ENCODE measurements around the gene PDHX.

Gene PDHX

DNA sequence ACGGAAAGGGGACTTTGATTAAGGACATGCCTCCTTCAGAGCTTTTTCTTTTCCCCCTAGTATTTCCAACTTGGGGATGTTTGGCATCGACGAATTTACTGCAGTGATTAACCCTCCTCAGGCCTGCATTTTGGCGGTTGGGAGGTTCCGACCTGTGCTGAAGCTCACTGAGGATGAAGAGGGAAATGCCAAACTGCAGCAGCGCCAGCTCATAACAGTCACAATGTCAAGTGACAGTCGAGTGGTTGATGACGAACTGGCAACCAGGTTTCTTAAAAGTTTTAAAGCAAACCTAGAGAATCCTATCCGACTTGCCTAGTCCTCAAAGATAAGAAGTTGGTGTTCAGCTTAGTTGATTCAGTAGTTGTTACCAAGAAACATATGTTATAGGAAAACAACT lies 78.4 kb downstream of the PDHX start:
- DNase-seq (ENCODE audit: low spot score), result no peak

DNA sequence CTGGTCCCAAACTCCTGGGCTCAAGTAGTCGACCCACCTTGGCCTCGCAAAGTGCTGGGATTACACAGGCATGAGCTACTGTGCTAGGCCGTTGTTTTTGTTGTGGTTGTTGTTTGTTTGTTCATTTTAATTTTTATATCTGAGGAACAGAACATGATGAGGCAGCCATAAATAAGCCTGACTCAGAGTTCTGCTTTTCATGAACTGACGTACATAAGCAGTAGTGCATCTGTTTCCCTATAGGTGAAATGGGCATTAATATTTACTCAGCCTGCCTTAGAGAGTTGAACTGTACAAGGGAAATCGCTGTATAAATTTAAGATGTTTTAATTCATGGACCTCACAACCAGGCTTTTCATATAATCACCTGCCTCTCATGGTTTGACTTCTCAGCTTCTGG lies 80.5 kb downstream of the PDHX start:
- no peak for DNase-seq (ENCODE audit: low spot score)

DNA sequence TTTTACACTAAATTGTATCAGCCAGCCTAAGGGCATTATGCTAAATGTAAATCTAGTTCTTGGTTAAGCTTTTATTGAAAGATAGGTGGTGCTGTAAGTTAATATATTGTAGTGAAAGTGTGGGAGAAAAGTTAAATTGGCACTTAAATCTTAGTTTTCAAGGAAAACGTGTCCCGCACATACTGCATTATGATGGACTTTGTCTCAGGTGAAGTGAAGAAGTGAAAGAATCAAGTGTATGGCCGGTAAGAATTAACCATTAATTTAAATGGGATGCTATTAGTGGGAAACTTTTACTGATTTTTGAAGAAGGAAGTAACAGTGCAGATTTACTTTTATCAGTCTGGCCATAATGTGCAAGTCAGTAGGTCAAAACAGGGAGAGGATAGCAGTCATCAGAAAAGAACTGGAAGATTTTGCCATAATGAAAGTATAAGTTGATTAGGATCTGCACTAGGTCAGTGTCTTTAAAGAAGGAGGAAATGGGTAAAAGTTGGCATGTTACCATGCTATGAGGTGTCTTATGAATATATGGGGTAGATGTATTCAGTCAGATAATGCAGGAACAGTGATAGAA lies 81.6 kb downstream of the PDHX start:
- DNase-seq (ENCODE audit: low spot score), result peak; percentile 38

DNA sequence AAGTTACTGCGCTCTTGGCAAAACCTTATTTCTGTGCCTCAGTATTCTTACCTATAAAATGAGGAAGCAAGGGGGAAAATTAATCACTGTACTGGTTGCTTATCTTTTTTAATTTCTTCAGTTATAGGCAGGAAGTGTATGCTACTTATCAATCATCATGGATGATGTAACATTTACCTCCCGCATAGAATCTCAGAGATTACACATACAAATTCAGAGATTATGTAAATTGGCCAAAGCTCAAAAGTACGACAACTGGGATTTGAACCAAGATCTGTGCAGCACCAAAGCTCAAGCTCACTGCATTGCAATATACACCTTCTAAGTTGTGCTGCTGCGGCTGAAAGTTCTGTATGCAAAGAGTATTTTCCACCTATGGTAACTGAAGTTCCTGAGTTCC lies 83.0 kb downstream of the PDHX start:
- DNase-seq (ENCODE audit: low spot score), result no peak

DNA sequence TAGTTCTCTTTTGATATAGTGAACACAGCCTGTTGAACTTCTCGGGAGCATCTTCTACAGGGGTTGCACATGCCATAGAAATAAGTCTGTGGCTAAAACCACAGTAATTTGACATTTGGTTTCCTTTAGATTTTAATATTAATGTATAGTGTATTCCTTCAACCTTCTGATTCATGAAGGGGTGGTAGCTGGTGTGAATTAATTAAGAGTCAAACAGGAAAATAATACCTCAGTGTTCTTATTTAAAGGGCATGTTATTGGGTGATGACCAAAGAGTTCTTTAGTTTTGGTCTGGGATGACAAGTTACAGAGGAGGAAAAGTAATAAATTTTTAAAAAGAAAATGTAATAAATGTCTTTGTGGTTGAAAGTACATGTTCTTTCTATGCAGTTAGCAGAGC lies 86.8 kb downstream of the PDHX start:
- no peak for DNase-seq (ENCODE audit: low spot score)

DNA sequence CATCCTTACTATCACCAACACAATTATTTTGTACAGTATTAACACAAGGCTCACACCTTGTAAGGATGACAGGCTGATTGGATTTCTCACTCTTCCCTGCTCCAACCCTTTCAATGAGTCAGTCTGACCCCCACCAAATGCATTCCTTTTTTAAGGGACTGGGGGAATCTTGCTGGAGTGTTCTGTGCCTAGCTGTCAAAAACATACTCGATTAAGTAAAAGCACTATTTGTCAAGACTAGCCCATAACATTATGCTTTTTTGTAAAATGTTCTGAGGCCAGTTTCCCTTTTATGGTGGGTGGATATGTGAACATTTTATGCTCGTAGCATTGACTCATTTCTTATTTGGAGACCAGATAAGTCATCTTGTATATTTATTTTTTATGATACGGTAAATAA lies 87.2 kb downstream of the PDHX start:
- DNase-seq (ENCODE audit: low spot score), result no peak

DNA sequence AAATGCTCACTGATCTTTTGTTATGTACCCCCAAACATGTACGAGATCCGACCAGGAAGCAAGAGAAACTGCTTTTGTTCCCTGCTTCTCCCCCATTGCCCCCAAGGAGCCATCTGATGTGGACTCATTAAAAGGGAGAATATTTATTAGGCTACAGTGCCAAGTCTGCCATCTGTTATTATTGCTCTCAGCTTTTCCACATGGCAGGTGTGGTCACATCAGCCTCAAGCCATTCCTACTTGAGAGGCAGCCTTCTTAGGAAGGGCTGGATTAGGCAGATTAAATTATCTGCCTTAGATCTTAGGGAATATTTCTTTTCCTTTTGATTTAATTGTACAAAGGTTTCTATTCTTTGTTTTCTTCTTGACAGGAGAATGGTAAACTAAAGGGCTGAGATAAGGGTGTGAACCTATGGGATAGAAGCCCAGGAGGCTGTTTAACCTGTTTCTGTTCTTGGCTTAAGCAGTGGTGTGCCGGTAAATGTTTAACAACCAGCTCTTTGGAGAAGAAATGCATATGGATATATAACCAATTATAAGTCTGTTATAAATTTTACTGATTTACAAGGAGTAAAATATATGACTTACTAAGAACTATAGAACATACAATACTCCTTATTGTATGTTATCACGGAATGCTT lies 88.8 kb downstream of the PDHX start:
- DNase-seq (ENCODE audit: low spot score), result no peak

DNA sequence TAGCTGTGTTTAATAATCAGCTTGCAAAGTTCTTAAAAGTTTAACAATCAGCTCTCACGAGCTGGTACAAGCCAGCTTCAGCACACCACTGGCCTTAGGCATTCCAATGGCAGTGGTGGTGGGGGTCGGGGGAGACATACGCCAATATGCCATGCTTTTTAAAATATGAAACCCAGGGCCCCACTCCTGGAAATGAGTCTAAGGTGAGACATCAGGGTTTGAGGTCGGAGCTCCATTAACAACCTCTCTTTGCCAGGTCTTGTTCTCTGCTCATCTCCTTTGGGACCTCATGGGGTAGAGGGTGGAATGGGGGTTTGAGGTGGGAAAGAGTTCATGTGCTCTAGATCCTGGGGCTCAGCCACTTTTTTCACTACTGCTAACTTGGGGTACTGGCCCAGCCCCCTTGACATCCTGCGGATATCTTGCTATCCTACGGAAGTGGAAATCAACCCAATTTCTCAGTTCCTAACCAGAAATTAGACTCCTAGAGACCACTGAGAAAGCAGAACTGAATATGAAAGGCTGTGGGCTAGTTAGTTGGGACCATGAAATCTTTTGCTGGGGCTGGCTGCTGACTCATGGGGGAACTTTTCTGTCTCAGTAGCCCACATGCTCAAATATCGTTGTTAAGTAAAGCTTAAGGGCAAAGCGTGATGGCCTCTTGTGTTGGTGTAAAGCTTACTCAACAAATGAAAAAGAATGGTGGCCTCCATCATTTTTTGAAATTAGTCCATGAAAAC lies 90.1 kb downstream of the PDHX start:
- DNase-seq (ENCODE audit: low spot score), result peak; percentile 27

DNA sequence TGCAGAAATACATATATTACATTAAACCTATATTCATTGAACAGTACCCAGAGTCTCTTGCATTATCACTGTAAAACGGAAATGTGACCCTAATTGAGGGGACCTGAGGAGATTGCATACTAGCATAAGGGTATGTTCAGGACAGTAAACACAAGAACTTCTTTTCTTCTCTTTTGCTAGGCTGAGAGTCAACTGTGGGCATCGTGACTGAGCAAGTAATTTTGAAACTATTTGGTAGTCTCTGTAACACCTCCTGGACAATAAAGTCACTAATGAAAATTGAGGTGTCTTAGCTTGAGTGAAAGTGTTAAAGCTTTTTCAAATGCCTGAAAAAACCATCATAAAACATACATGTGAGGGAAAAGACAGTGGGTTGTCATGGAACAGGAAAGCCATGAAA lies 90.9 kb downstream of the PDHX start:
- DNase-seq (ENCODE audit: low spot score), result no peak

DNA sequence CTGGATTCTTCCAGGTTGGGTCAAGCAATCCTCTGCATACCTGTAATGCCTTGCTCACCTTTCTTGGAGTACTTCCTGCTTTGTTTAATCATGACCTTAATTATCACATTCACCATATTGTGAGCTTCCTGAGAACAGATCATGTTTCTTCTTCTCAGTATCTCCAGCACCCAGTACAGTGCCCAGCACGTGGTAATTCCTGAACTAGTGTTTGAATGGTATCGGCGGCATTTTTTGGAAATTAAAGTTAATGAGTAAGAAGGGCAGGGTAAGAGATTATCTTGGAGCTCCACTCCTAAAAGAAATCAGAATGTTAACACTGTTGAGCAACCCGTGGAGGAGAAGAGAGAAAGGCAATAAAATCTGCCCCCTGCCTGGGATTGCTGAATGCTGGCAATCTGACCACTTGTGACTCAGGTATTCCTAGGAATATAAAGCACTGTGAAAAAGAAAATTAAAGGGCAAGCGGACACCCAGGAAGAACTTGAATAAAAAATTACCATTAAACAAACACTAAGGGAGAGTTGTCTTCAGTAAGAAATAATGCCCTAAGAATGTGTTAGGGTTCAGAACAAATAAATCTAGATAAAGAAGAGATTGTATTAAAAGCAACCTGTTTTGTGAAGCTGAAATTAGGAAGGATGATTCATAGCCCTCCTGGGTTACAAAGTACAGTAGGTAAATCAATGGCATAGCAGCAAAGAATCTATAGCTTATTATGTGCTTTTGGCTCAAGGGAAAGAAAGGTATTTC lies 92.9 kb downstream of the PDHX start:
- DNase-seq (ENCODE audit: low spot score), result no peak

DNA sequence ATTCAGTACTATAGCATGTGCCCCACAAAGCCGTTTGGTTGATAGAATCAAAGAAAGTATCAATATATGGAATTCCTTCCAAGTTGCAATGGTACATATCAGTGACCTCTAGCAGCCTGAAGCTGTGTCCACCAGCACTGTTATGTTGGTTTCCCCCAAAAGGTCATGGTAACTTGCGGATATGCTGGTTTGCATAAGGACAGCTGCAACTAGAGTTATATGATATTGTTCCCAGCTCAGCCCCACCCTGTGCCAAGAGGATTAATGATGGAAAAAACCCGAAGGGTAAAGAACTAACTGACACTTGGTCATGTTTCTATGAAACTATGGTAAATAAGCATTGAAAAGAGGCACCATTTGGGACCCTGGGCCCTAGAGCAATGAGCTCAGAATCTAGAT lies 93.5 kb downstream of the PDHX start:
- no peak for DNase-seq (ENCODE audit: low spot score)

DNA sequence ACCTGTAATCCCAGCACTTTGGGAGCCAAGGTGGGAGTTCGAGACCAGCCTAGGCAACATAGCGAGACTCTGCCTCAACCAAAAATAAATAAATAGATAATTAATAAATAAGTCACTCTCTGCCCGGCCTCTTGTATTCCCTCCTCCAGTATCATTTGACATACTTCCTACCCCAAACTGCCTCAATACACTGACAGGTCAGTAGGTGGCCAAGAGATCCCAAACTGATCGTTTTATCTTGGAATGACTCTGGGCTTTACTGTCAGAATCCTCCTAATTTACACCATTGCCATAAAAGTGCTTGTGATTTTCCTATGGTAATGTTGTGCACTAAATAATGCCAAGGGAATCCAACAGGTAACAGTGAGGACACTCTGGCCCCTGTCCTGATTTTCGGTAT lies 94.2 kb downstream of the PDHX start:
- DNase-seq (ENCODE audit: low spot score), result no peak

DNA sequence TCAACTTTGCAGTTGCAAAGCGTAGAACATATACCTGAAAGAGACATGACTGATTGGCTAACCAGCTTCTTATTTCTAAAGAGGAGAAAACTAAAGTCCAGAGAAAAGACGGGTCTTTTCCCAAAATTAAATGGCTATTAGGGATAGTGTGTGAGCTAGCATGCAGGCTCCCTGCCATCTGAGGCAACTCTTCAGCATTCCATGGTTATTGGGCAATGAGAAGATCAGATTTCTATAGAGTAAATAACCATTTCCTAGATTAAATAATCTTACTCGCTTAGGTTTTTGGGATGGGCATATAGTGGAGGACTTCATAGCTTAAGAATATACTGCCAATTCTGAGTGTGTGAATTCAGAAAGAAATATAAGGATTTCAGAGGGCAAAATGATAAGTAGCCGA lies 95.0 kb downstream of the PDHX start:
- DNase-seq (ENCODE audit: low spot score), result no peak

DNA sequence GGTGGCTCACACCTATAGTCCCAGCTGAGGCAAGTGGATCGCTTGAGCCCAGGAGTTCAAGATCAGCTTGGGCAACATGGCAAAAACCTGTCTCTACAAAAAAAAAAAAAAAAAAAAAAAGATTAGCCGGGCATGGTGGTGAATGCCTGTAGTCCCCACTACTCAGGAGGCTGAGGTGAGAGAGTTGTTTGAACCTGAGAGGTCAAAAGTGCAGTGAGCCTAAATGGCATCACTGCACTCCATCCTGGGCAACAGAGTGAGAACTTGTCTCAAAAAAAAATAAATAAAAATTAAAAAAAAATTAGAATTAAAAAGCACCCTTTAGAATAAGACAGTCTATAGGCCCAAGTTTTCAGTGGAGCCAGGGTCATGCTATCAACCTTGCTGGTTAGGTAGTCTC lies 95.5 kb downstream of the PDHX start:
- DNase-seq (ENCODE audit: low spot score), result no peak

DNA sequence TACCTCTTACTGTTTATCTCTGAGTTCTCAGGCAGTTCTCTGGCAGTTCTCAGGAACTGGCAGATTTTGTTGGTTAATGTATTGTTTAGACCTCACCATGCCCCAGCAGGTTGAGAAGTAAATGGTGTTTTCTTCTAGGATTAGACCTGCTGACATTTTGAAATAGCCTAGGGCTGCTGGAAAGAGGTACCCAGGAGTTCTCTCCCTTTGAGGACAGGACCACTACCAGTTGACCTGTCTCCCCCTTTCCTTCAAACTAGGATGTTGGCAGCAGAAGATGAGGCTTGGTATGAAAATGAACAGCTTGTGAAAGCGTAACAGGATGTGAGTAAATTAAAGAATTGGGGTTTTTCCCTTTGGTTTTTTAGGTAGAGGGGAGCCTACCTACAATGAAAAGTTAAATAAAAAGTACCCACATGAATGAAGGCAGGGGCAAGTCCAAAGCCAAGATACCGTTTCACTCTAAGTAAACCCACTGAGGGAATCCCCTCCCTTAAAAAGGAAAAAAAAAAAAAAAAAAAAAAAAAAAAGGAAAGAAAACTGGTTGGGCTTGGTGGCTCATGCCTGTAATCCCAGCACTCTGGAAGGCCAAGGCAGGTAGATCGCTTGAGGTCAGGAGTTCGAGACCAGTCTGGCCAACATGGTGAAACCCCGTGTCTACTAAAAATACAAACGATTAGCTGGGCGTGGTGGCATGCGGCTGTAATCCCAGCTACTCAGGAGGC lies 96.2 kb downstream of the PDHX start:
- DNase-seq (ENCODE audit: low spot score), result no peak

DNA sequence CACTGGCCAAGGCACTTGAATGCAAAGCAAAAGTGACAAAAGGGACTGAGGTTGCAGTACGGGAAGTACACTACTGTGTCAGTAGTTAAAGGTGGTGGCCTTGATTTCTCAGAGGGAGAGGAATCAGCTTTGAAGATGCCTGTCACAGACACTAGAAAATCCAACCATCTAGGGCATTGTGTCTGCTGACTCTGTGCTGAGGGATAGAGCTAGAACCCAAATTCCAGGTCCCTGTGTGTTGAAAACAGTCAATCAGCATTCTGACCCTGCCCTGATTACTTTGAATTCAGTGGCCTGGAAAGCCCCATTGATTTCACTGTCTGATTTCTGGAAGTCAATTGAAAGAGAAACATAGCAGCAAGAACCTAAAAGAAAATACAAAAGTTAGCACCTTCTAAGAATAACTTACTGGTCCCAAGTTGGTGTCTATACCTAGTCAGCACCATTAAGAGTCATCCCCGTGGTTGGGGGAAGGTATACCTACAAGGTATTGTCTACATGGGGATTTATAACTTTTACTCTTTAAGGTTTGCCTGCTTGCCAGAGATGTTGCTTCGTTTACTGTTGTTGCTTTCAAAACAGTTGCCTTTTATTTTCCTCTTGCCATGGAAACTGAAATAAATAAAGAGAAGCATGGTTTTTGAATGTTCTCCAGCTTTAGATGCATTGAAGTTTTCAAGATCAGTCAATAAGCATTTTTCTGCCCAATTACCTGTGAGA lies 97.3 kb downstream of the PDHX start:
- no peak for DNase-seq (ENCODE audit: low spot score)

DNA sequence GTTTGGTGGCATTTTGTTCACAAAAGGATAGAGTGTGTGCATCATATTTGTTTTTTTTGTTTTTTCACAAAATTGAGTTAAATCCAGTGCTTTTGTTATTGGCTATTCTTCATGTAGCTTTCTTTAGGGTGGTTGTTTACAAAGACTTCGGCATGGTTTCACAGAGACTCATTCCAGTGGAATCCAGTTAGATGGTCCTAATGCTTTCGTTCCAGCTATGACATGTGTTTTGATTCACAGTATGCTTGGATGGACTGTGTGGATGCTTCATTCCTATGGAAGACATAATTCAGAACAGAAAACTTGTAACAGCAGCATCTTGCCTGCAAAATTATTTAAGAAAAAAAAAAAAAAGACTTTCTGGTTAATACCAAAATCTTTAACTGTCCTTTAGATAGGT lies 97.9 kb downstream of the PDHX start:
- no peak for DNase-seq (ENCODE audit: low spot score)

DNA sequence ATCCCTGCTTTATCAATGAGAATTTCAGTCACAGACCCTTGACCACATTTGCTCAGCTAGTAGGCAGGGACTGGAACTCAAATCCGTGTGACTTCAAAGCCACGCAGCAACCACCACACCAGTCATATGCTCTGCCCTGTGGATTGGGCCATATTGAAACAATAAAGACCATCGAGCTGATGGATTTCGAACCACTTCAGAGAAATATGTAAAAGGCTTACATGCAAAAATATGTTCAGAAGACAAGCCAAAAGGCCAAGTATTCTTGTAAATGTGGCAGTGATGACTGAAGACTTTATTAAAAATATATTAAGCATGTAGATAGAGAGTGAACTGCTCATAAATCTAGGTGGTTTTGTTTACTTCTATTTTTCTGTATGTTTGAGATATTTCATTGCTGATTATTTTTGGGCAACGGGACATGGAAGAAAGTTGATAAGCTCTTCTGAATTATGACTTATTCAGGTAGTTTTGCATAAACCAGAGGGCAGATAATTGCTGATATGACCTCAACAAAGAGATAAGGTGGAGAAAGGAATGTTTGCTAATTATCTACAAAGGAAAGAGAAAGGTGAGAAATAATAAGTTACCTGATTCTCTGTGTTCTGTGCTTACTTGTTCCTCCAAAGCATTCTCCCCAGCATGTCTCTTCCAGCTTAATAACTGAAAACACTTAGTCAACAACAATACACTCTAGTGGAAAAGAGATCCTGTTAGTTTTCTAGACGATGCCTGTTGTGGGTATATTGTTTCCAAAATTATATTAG lies 99.4 kb downstream of the PDHX start:
- DNase-seq (ENCODE audit: low spot score), result no peak

DNA sequence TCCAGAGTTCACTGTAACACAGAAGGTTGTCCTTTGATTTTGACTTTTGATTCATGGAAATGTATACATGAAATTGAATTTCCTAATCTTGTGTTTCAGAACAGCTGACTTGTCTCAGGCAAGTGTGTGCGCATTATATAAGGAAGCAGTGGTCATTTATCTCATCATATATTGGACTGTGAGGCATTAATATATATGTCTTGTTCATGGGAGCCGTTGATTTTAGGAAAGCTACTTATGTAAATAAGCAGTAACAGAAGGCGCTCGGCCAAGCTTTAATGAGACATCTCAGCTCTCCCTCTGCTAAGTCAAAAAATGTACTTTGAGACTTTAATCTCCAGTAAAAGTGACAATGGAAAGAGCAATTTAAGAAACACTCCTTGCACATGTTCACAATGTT lies 100.5 kb downstream of the PDHX start:
- DNase-seq (ENCODE audit: low spot score), result no peak

DNA sequence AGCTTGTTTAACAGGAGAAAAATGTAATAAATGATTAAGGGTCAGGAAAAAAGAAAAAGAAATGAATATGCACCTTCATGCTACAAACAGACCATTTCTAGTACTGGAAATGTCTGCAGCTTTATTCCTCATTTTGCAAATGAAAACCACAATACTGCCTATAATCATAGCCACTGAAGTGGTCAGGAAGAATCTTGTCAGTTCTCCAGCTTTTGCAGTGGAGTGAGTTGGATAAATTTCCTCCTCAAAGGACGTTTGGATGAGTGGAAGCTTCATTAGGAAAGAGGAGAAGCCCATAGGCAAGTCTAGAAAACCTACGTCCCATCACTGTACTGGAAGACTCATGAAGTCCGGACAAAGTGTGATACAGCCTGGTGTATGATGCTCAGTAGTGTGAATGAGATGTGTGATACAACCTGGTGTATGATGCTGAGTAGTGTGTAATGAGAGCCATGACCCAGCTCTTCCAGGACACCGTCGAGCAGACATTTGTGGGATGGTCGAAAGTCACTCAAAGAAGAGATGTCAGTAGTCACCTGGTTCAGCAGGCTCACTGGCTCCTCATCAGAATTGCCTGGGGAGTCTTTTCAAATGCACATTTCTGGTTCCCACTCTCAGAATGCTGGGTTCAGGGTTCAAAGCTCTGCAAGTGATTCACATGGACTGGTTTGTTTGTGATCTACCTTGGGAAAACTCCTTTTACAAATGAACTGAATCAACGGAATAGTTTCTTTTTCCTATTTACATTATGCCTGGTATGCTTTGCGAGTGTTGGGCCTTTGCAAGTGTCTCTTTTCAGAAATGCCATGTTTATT lies 101.3 kb downstream of the PDHX start:
- DNase-seq (ENCODE audit: low spot score), result no peak
